H1 (cell line): ENCODE results near the gene SAMD4A.

Experiments used
- BRCA1 ChIP-seq: IDR thresholded peaks from 2 replicates; pipeline ENCODE4 v1.6.1; 2012; ENCODE audit warnings: low read depth, low read length, improper control_type of control experiment
- CBX5 ChIP-seq: fragments of 300-800, 300-1000 bp; sonication (generic); IDR thresholded peaks from 2 replicates; pipeline ENCODE4 v1.7.1; 2016; ENCODE audit warnings: antibody characterized with exemption, low read length, low read depth
- CTCF ChIP-seq, 3 experiments: IDR thresholded peaks; 1 replicate in 2 of 3; 2 replicates in 1 of 3; pipeline versions ENCODE4 v1.5.1 to v1.6.1; 2011; ENCODE audit warnings: low read length in 3 of 3, mild to moderate bottlenecking in 3 of 3, inconsistent platforms in 2 of 3, low read depth in 1 of 3, moderate library complexity in 1 of 3; ENCODE audit not compliant: insufficient read depth in 1 of 3; ENCODE audit errors: control extremely low read depth in 1 of 3
- EP300 ChIP-seq, 2 experiments: IDR thresholded peaks; 1 replicate in 1 of 2; 2 replicates in 1 of 2; pipeline ENCODE4 v1.6.1; 2011 to 2012; ENCODE audit warnings: low read depth in 2 of 2, low read length in 2 of 2, mild to moderate bottlenecking in 2 of 2, borderline replicate concordance in 1 of 2, inconsistent platforms in 1 of 2, moderate library complexity in 1 of 2
- EZH2 ChIP-seq: fragments of 200-600 bp; sonication (generic); IDR thresholded peaks from 2 replicates; pipeline ENCODE4 v1.7.1; 2012; ENCODE audit warnings: low read depth, mild to moderate bottlenecking, moderate library complexity, low read length, inconsistent platforms; ENCODE audit not compliant: severe bottlenecking
- KDM1A ChIP-seq: fragments of 200-600, 300-600 bp; sonication (generic); IDR thresholded peaks from 2 replicates; pipeline ENCODE4 v1.7.1; 2016; ENCODE audit warnings: mild to moderate bottlenecking, low read length, borderline replicate concordance
- POLR2A ChIP-seq, 2 experiments: IDR thresholded peaks; 1 replicate in 1 of 2; 2 replicates in 1 of 2; pipeline ENCODE4 v1.6.1; 2011; ENCODE audit warnings: low read depth in 2 of 2, low read length in 2 of 2, mild to moderate bottlenecking in 2 of 2; ENCODE audit errors: control extremely low read depth in 1 of 2
- RFX5 ChIP-seq: IDR thresholded peaks from 2 replicates; pipeline ENCODE4 v1.6.1; 2011; ENCODE audit warnings: low read depth, low read length, improper control_type of control experiment, borderline replicate concordance
- RXRA ChIP-seq: IDR thresholded peaks from 2 replicates; pipeline ENCODE4 v1.6.1; 2011; ENCODE audit warnings: low read depth, mild to moderate bottlenecking, low read length, moderate library complexity; ENCODE audit not compliant: insufficient read depth
- SUZ12 ChIP-seq: fragments of 200-600 bp; sonication (generic); IDR thresholded peaks from 2 replicates; pipeline ENCODE4 v1.6.1; 2012; ENCODE audit warnings: mild to moderate bottlenecking, inconsistent platforms, low read length, moderate library complexity, mixed read lengths
- TCF12 ChIP-seq: IDR thresholded peaks from 2 replicates; pipeline ENCODE4 v1.6.1; 2011; ENCODE audit warnings: low read depth, mild to moderate bottlenecking, low read length
- YY1 ChIP-seq: IDR thresholded peaks from 2 replicates; pipeline ENCODE4 v1.6.1; 2011; ENCODE audit warnings: low read depth, mild to moderate bottlenecking, low read length
- TF ChIP-seq, protein P1 (sequence below): IDR thresholded peaks from 2 replicates; pipeline ENCODE4 v1.6.1; 2011; ENCODE audit warnings: low read depth, mild to moderate bottlenecking, low read length; ENCODE audit not compliant: insufficient read depth

DNA sequence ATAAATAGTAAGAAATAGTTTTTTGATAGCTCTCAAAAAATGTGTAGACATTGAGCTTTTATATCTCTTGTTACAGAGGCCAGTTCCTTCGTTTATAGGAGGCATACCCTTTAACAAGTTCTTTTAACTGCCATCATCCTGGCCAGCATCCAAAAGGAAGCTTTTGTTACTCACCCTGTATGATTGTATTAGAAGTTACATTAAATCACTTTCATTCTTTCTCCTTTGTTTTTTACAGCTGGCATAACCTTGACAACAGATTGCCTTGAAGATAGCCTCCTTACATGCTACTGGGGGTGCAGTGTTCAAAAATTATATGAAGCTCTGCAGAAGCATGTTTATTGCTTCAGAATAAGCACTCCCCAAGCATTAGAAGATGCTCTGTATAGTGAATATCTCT, 37.1 kb upstream of the SAMD4A start:
- TF ChIP-seq CTCF (IDR thresholded peaks at IDR 0.05; ENCODE audit: control extremely low read depth in 1 of 3, insufficient read depth in 1 of 3, low read depth in 1 of 3, low read length in 3 of 3) (no peak), BRCA1 (no peak), EP300 (IDR thresholded peaks at IDR 0.05; ENCODE audit: borderline replicate concordance in 1 of 2, low read depth in 2 of 2, low read length in 2 of 2) (no peak), KDM1A (no peak), POLR2A (IDR thresholded peaks at IDR 0.05; ENCODE audit: control extremely low read depth in 1 of 2, low read depth in 2 of 2, low read length in 2 of 2) (no peak), SUZ12 (no peak), CBX5 (no peak), TCF12 (no peak), RFX5 (no peak), YY1 (no peak), EZH2 (no peak), RXRA (no peak)
- TF ChIP-seq, protein P1, sequence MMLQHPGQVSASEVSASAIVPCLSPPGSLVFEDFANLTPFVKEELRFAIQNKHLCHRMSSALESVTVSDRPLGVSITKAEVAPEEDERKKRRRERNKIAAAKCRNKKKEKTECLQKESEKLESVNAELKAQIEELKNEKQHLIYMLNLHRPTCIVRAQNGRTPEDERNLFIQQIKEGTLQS: no peak
